HepG2 (cell line): ENCODE results near the gene RIPK1. TPM values are rescaled to one million over a fixed set of nuclear protein-coding genes. Genes with fewer than 3 reads are reported as not detected.

Experiments
- BCLAF1 ChIP-seq: fragments of 450-650 bp; IDR thresholded peaks from 2 replicates; pipeline ENCODE4 v1.6.1; 2017; ENCODE audit warnings: mild to moderate bottlenecking
- CC2D1A ChIP-seq: sonication (generic); formaldehyde crosslinking; IDR thresholded peaks from 2 replicates; pipeline ENCODE4 v1.8.1; 2023; ENCODE audit warnings: mild to moderate bottlenecking, missing genetic modification reagents
- DNMT1 ChIP-seq: sonication (generic); formaldehyde crosslinking; IDR thresholded peaks from 2 replicates; pipeline ENCODE4 v1.5.1; 2020; ENCODE audit warnings: mild to moderate bottlenecking, missing genetic modification reagents
- HNRNPUL1 ChIP-seq: fragments of 200-400 bp; formaldehyde crosslinking; IDR thresholded peaks from 2 replicates; pipeline ENCODE4 v1.6.1; 2017; ENCODE audit warnings: low read depth, mild to moderate bottlenecking, low read length, moderate library complexity
- MAFK ChIP-seq, 2 experiments: IDR thresholded peaks in 1 of 2; conservative IDR thresholded peaks in 1 of 2; 2 replicates each; pipeline ENCODE4 v1.6.1; 2011; ENCODE audit warnings: improper control_type of control experiment in 2 of 2, low read length in 2 of 2
- MTA3 ChIP-seq: sonication (generic); formaldehyde crosslinking; IDR thresholded peaks from 2 replicates; pipeline ENCODE4 v1.4.0; 2020; ENCODE audit warnings: missing genetic modification reagents
- NR2F1 ChIP-seq, 2 experiments: fragments of 450-650 bp in 1 of 2; formaldehyde crosslinking in 1 of 2; IDR thresholded peaks; 2 replicates each; pipeline versions ENCODE4 v1.5.0 to v1.6.1; 2016 to 2020; ENCODE audit warnings: mild to moderate bottlenecking in 1 of 2, missing compliant biosample characterization in 1 of 2, missing genetic modification reagents in 1 of 2, moderate library complexity in 1 of 2
- NR2F2 ChIP-seq: IDR thresholded peaks from 2 replicates; pipeline ENCODE4 v1.6.1; 2012; ENCODE audit warnings: low read depth, inconsistent platforms, borderline replicate concordance
- PBX3 ChIP-seq: sonication (generic); formaldehyde crosslinking; IDR thresholded peaks from 2 replicates; pipeline ENCODE4 v1.8.1; 2023; ENCODE audit warnings: missing genetic modification reagents, inconsistent platforms, borderline replicate concordance
- PRDM4 ChIP-seq: sonication (generic); formaldehyde crosslinking; IDR thresholded peaks from 2 replicates; pipeline ENCODE4 v1.9.0; 2021; ENCODE audit warnings: missing genetic modification reagents, borderline replicate concordance
- ZBTB44 ChIP-seq: sonication (generic); formaldehyde crosslinking; IDR thresholded peaks from 2 replicates; pipeline ENCODE4 v1.4.0; 2020; ENCODE audit warnings: missing genetic modification reagents
- ZNF136 ChIP-seq: sonication (generic); formaldehyde crosslinking; IDR thresholded peaks from 2 replicates; pipeline ENCODE4 v1.8.1; 2022; ENCODE audit warnings: low read depth, mild to moderate bottlenecking, moderate library complexity, missing genetic modification reagents
- ZNF383 ChIP-seq: sonication (generic); formaldehyde crosslinking; IDR thresholded peaks from 2 replicates; pipeline ENCODE4 v1.4.0; 2020; ENCODE audit warnings: missing genetic modification reagents, mild to moderate bottlenecking, borderline replicate concordance
- ZNF414 ChIP-seq: sonication (generic); formaldehyde crosslinking; IDR thresholded peaks from 2 replicates; pipeline ENCODE4 v1.5.0; 2020; ENCODE audit warnings: missing genetic modification reagents
- ZNF510 ChIP-seq: sonication (generic); formaldehyde crosslinking; IDR thresholded peaks from 2 replicates; pipeline ENCODE4 v1.4.0; 2020; ENCODE audit warnings: low read depth, mild to moderate bottlenecking, missing genetic modification reagents
- ZNF616 ChIP-seq: sonication (generic); formaldehyde crosslinking; IDR thresholded peaks from 2 replicates; pipeline ENCODE4 v1.5.0; 2020; ENCODE audit warnings: low read depth, mild to moderate bottlenecking, missing genetic modification reagents
- ZNF703 ChIP-seq: sonication (generic); formaldehyde crosslinking; IDR thresholded peaks from 2 replicates; pipeline ENCODE4 v1.5.1; 2020; ENCODE audit warnings: missing genetic modification reagents, mild to moderate bottlenecking, moderate library complexity, borderline replicate concordance
- polyA plus RNA-seq, 8 experiments: library from polyadenylated mRNA; depleted of rRNA in 3 of 8; stranded (reverse) in 7 of 8; unstranded in 1 of 8; fragments of >200 nt; fragmentation: Illumina TruSeq in 4 of 8; extraction: Trizol in 4 of 8; gene quantifications; 2 replicates each; pipeline versions ENCODE4 v1.2.1 to v1.2.3, GENCODE V29; 2011 to 2016; ENCODE audit warnings: low read depth in 4 of 8, missing spikeins in 1 of 8, mixed read lengths in 1 of 8; ENCODE audit not compliant: insufficient read depth in 1 of 8
- total RNA-seq, 5 experiments: library from RNA; depleted of rRNA; stranded (reverse); fragments of >200 nt; fragmentation: Illumina TruSeq; extraction: Trizol; gene quantifications; 2 replicates each; pipeline ENCODE4 v1.2.3, GENCODE V29; 2016; ENCODE audit warnings: low read depth in 1 of 5

The RIPK1 gene
- total and polyA plus RNA-seq, 2 of the 13 experiments (the other 11 are each of a cell fraction or from before 2014, with no cell fraction given) = 9.0 to 10.3 TPM

- TF ChIP-seq ZNF414 (CRISPR knock-in tag) (0 out of 2 replicates have a peak, but pooled peaks have one; percentile 12), NR2F2 (no peak), BCLAF1 (no peak), NR2F1 (CRISPR knock-in tag; IDR thresholded peaks at IDR 0.05) (no peak), MAFK (conservative IDR thresholded peaks at IDR 0.05 in 1 of 2, IDR thresholded peaks at IDR 0.05 in 1 of 2; ENCODE audit: low read length in 2 of 2) (peak in 1 of 2 experiments; percentile 46; a peak in 2 of 4 replicates), HNRNPUL1 (no peak), PBX3 (CRISPR knock-in tag) (no peak), ZBTB44 (CRISPR knock-in tag) (no peak), DNMT1 (CRISPR knock-in tag) (no peak), ZNF383 (CRISPR knock-in tag) (no peak), ZNF616 (CRISPR knock-in tag) (no peak), PRDM4 (no peak), ZNF703 (CRISPR knock-in tag) (no peak), ZNF136 (CRISPR knock-in tag) (0 out of 2 replicates have a peak, but pooled peaks have one; percentile 23), CC2D1A (CRISPR knock-in tag) (peak; percentile 3; the same call in 1 of the 2 replicates), MTA3 (CRISPR knock-in tag) (no peak), ZNF510 (CRISPR knock-in tag) (0 out of 2 replicates have a peak, but pooled peaks have one; percentile 49)
Measured at GRCh38 chr6:3136292-3137011, 68.2 kb downstream of the RIPK1 start (continued).
